Measurements from ENCODE around the gene TP53I11. TPM values are rescaled to one million over a fixed set of nuclear protein-coding genes. Genes with fewer than 3 reads are reported as not detected.

The TP53I11 gene
- total and polyA plus RNA-seq, 9 of the 15 experiments (the other 6 are each of a cell fraction or from before 2014, with no cell fraction given), result 0.14 to 2.5 (median 1.2) TPM; not detected in 2

- ChIA-PET CTCF (ENCODE audit: low intra/inter-chr PET ratio) (interaction anchor here (0.6 kb wide), 1 partner anchor 17 kb away, joined by 5 read pairs; no protein-coding TSS in a partner anchor), POLR2A (interaction anchor here (1.0 kb wide), 1 partner anchor 19 kb away, joined by 4 read pairs; no protein-coding TSS in a partner anchor)
- ATAC-seq (no peak), FAIRE-seq (no peak), DNase-seq (ENCODE audit: extremely low read depth in 1 of 4, low spot score in 3 of 4) (peak in 2 of 4 experiments; percentile 31 to 34)
- H3K27me3 ChIP-seq (ENCODE audit: control insufficient read depth in 2 of 2, insufficient read depth in 2 of 2, low read length in 2 of 2), result peaks cover 0 to 25% of the 10 kb centered on the region in 2 experiments; a peak in 2 of 5 replicates
- H3K79me2 ChIP-seq (ENCODE audit: control insufficient read depth, insufficient read depth, low read length), result no peaks in the 10 kb centered on the region
- no peak overlapping the region for H3K4me2 ChIP-seq (ENCODE audit: insufficient read depth, low read length)
- in situ Hi-C loops (cut with MboI), result no loop called here
- peaks cover 11% of the 10 kb centered on the region; the same call in 1 of the 2 replicates for H4K20me1 ChIP-seq (replicated peaks; ENCODE audit: control insufficient read depth, insufficient read depth, low read length)
- intact Hi-C loops (cut with micrococcal nuclease), result no loop called here
- H3K9me3 ChIP-seq (replicated peaks; ENCODE audit: control insufficient read depth, insufficient read depth, low read depth, low read length), result no peaks in the 10 kb centered on the region
- no TSS peak for BruUV-seq (replicated peaks)
- H3K9me1 ChIP-seq (ENCODE audit: control insufficient read depth, insufficient read depth, low read length), result no peaks in the 10 kb centered on the region
- 9% methylated on average over 18 of the region's 63 CpGs for WGBS (ENCODE audit: insufficient coverage, low coverage, missing lambda C conversion rate)
- peaks cover 0 to 22% of the 10 kb centered on the region in 2 experiments; a peak in 4 of 5 replicates for H3K4me1 ChIP-seq (replicated peaks in 1 of 2; ENCODE audit: control insufficient read depth in 2 of 2, insufficient read depth in 2 of 2, low read length in 2 of 2)
- no peak overlapping the region for H3K27ac ChIP-seq (ENCODE audit: extremely low read depth, low read depth, low read length)
- H2AFZ ChIP-seq (ENCODE audit: low read depth, low read length), result no peak overlapping the region
- TF ChIP-seq MLLT1 (IDR thresholded peaks at IDR 0.05) (no peak), HOXB6 (CRISPR knock-in tag; IDR thresholded peaks at IDR 0.05; ENCODE audit: borderline replicate concordance) (no peak), XRCC4 (IDR thresholded peaks at IDR 0.05; ENCODE audit: extremely low read depth, insufficient read depth, insufficient read length) (no peak), SAP30 (IDR thresholded peaks at IDR 0.05; ENCODE audit: borderline replicate concordance, insufficient read depth, low read depth, low read length, poor library complexity, severe bottlenecking) (no peak), BRCA1 (IDR thresholded peaks at IDR 0.05) (no peak), BRCA1 (CRISPR knock-in tag; IDR thresholded peaks at IDR 0.05) (no peak), NFATC3 (IDR thresholded peaks at IDR 0.05) (no peak), KLF13 (tag; IDR thresholded peaks at IDR 0.05; ENCODE audit: borderline replicate concordance, low read depth) (no peak), ZFP91 (CRISPR knock-in tag; IDR thresholded peaks at IDR 0.05) (no peak), ZKSCAN3 (CRISPR knock-in tag; IDR thresholded peaks at IDR 0.05) (no peak), ZFP1 (CRISPR knock-in tag; IDR thresholded peaks at IDR 0.05) (no peak), ZNF764 (CRISPR knock-in tag; IDR thresholded peaks at IDR 0.05; ENCODE audit: low read depth) (no peak), CTBP1 (IDR thresholded peaks at IDR 0.05; ENCODE audit: borderline replicate concordance) (no peak), YBX1 (IDR thresholded peaks at IDR 0.05) (no peak), POU5F1 (IDR thresholded peaks at IDR 0.05; ENCODE audit: borderline replicate concordance, low read depth, low read length, partially characterized antibody) (no peak), NR2C1 (IDR thresholded peaks at IDR 0.05) (no peak), NR2C1 (tag; IDR thresholded peaks at IDR 0.05) (no peak), MAX (CRISPR knock-in tag; IDR thresholded peaks at IDR 0.05) (no peak), MITF (IDR thresholded peaks at IDR 0.05) (no peak), ZNF785 (CRISPR knock-in tag; IDR thresholded peaks at IDR 0.05) (no peak)
- H3K36me3 ChIP-seq (ENCODE audit: control insufficient read depth, insufficient read depth, low read length), result no peaks in the 10 kb centered on the region
- peak overlapping the region; percentile 16 for H3K4me3 ChIP-seq
- H3K9ac ChIP-seq (ENCODE audit: insufficient read depth in 1 of 2, low read depth in 2 of 2, low read length in 2 of 2), result no peak overlapping the region
Observed at GRCh38 chr11:44950031-44950624, 555 bp downstream of the TP53I11 start.

Measured in K562 (cell line).